DOHH2 (cell line): ENCODE measurements around the gene FAM118A.
"Not testable (repeated sequence)": the region's sequence is repeated elsewhere in the genome, so short reads cannot be mapped to it uniquely, and the experiment has no call there.

Experiments
- CTCF ChIP-seq: fragments of 200-600 bp; sonication (generic); IDR thresholded peaks from one replicate; pipeline ENCODE4 v1.5.1; 2014; ENCODE audit warnings: antibody characterized with exemption, mild to moderate bottlenecking, low read depth, low read length; ENCODE audit not compliant: poor library complexity, severe bottlenecking
- EZH2phosphoT487 ChIP-seq: fragments of 200-600 bp; sonication (generic); IDR thresholded peaks from 2 replicates; pipeline ENCODE4 v1.6.1; 2017; ENCODE audit warnings: borderline replicate concordance, mild to moderate bottlenecking, antibody characterized with exemption, low read length, moderate library complexity, mixed read lengths

DNA sequence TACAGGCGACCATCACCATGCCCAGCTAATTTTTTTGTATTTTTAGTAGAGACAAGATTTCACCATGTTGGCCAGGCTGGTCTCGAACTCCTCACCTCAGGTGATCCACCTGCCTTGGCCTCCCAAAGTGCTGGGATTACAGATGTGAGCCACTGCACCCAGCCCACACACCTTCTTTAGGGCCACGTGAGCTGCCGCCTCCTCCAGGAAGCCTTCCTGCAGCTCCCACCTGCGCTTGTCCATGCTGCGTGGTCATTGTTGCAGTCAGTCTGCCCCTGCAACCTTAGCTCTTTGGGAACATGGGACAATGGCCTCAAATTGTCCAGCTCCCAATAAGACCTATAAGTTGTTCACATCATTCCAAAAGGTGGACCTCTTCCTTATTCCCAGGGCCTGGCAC is 14.7 kb upstream of the FAM118A start:
- not testable (repeated sequence) for TF ChIP-seq CTCF, EZH2phosphoT487
